ENCODE results near the gene PGLYRP3. TPM values are rescaled to one million over a fixed set of nuclear protein-coding genes. Genes with fewer than 3 reads are reported as not detected.
A peak's percentile ranks its signal among the peaks of the same experiment; 100 is the strongest.

The PGLYRP3 gene
- total and polyA plus RNA-seq, 12 donors, result not detected

DNA sequence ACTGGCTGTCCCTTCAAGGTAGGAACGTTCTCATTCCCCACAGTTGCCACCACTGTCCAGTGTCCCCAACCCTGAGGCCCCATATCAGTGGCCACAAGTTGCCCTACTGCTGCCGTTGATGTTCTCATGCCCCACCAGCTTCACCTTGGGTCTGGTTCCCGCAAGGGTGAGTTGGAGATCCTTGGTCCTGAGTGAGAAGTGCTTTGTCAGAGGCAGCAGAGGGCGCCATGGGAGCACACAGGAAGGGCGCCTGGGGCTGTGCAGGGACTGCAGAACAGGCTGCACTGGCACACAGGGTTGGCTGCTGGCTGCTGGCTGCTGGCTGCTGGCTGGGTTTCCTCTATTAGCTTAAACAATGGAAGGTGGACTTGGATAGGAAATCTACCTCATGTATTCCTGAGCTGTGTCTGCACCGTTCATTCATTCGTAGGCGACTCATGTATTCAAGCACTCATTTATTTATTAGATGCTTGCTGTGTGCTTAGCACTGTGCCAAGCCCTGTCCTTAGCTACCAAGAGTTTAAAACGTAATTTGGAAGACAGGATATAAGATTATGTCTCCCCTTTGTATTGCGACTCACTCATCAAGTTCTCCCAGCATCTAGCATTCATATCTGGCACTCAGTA is 42.8 kb upstream of the PGLYRP3 start:
- no peak overlapping the region for H3K27ac ChIP-seq
- peaks cover 12% of the 10 kb centered on the region for H3K27me3 ChIP-seq
- H3K4me1 ChIP-seq (replicated peaks in 1 of 2), result no peaks in the 10 kb centered on the region
- TF ChIP-seq, protein P1, sequence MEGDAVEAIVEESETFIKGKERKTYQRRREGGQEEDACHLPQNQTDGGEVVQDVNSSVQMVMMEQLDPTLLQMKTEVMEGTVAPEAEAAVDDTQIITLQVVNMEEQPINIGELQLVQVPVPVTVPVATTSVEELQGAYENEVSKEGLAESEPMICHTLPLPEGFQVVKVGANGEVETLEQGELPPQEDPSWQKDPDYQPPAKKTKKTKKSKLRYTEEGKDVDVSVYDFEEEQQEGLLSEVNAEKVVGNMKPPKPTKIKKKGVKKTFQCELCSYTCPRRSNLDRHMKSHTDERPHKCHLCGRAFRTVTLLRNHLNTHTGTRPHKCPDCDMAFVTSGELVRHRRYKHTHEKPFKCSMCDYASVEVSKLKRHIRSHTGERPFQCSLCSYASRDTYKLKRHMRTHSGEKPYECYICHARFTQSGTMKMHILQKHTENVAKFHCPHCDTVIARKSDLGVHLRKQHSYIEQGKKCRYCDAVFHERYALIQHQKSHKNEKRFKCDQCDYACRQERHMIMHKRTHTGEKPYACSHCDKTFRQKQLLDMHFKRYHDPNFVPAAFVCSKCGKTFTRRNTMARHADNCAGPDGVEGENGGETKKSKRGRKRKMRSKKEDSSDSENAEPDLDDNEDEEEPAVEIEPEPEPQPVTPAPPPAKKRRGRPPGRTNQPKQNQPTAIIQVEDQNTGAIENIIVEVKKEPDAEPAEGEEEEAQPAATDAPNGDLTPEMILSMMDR (IDR thresholded peaks at IDR 0.05), result peak; percentile 30 to 64 (median 46)
- no peak for TF ChIP-seq POLR2A (IDR thresholded peaks at IDR 0.05)
- no peak overlapping the region for H3K4me3 ChIP-seq
- peak in 6 of 7 donors; percentile 59 to 76 (median 68) for DNase-seq
- WGBS, 4 donors, result 43 to 60% (median 53%) methylated on average over 8 to 10 of the region's 10 CpGs
- no peaks in the 10 kb centered on the region for H3K36me3 ChIP-seq (replicated peaks in 1 of 2)
- no peaks in the 10 kb centered on the region for H3K9me3 ChIP-seq (replicated peaks in 1 of 3)
- intact Hi-C loops (cut with DNase I), result no loop called here

GRCh38 chr1:153354515-153355193 is 41.9 kb upstream of the PGLYRP3 start:
- WGBS, 4 donors, result 63 to 77% (median 66%) methylated on average over 5 to 8 of the region's 8 CpGs
- TF ChIP-seq POLR2A (IDR thresholded peaks at IDR 0.05), result no peak
- TF ChIP-seq, protein P1 (IDR thresholded peaks at IDR 0.05), result no peak
- Histone ChIP-seq H3K27ac (no peak overlapping the region), H3K9me3 (replicated peaks in 1 of 3) (no peaks in the 10 kb centered on the region), H3K36me3 (replicated peaks in 1 of 2) (no peaks in the 10 kb centered on the region), H3K4me1 (replicated peaks in 1 of 2) (no peaks in the 10 kb centered on the region), H3K27me3 (peaks cover 18% of the 10 kb centered on the region), H3K4me3 (no peak overlapping the region)
- DNase-seq, result peak in 1 of 7 donors; percentile 10
- intact Hi-C loops (cut with DNase I), result loop anchor here in 1 of 2 donors (5.0 kb wide), 1 partner anchor 143 kb away; no protein-coding TSS in a partner anchor

DNA sequence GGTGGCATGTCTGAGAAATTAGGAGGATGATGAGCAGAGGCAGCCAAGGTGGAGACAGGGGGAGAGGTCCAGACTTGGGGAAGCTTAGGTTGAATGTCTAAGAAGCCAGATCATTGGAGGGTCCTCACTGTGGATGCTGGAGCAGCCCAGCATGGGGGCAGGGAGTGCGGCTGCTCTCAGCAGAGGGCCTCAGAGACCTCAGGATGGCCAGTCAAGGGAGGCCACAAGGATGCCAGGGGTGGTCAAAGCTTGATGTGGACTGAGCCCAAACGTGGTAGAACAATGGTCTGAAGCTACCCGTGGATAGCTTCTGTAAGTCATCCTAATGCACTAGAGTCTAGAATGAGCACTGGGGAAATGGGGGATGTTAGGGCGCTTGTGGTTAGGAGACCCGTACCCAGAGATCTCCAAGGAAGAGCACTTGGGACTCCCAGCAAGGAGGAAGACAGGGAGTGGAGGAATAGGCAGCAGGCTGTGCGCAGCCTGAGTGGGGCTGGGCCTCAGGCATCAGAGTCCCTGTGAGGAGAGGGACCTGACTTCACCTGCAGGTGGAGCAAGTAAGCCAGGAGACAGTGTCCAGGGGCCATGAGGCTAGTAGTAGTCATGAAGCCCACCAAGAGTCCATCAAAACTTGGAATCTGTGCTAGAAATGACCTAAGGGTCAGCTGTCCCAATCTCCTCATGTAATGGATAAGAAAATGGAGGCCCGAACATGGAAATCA is 40.6 kb upstream of the PGLYRP3 start:
- WGBS, 4 donors, result 64 to 83% (median 72%) methylated on average over 7 of the region's 7 CpGs
- intact Hi-C loops (cut with DNase I), result loop anchor here (2.0 to 5.0 kb wide), 2 partner anchors 141 to 144 kb away; no protein-coding TSS in a partner anchor
- no peak overlapping the region for H3K27ac ChIP-seq

More for the DNA sequence above, 40.6 kb upstream of the PGLYRP3 start:
- peaks cover 26% of the 10 kb centered on the region for H3K27me3 ChIP-seq
- H3K4me3 ChIP-seq, result no peak overlapping the region
- no peaks in the 10 kb centered on the region for H3K36me3 ChIP-seq (replicated peaks in 1 of 2)
- DNase-seq, result peak in 1 of 7 donors; percentile 12
- no peak for TF ChIP-seq POLR2A (IDR thresholded peaks at IDR 0.05)
- TF ChIP-seq, protein P1 (IDR thresholded peaks at IDR 0.05), result no peak
- no peaks in the 10 kb centered on the region for H3K9me3 ChIP-seq (replicated peaks in 1 of 3)
- no peaks in the 10 kb centered on the region for H3K4me1 ChIP-seq (replicated peaks in 1 of 2)
